GM19372 (cell line): ENCODE results near the gene DPP6.

Source experiments
- ATAC-seq: cut with Tn5 transposase; IDR thresholded peaks from one replicate; pipeline ENCODE4 v1.9.1; 2021; ENCODE audit warnings: mild to moderate bottlenecking, low read depth, moderate library complexity; ENCODE audit not compliant: unreplicated experiment

The DPP6 gene

GRCh38 chr7:154438571-154439367, 386.6 kb downstream of the DPP6 start:
- ATAC-seq = no peak

GRCh38 chr7:154440058-154440457, 387.9 kb downstream of the DPP6 start:
- no peak for ATAC-seq

- ATAC-seq = no peak
These were observed 388.5 kb downstream of the DPP6 start for GRCh38 chr7:154440651-154441050.

- ATAC-seq = no peak
These were observed 389.6 kb downstream of the DPP6 start for GRCh38 chr7:154441811-154442210.

- ATAC-seq = no peak
These were observed 390.7 kb downstream of the DPP6 start for GRCh38 chr7:154442939-154443338.

GRCh38 chr7:154450451-154450850, 398.3 kb downstream of the DPP6 start:
- no peak for ATAC-seq

GRCh38 chr7:154451480-154452457, 399.6 kb downstream of the DPP6 start:
- ATAC-seq = no peak

GRCh38 chr7:154463794-154464193, 411.6 kb downstream of the DPP6 start:
- ATAC-seq = no peak

- ATAC-seq = no peak
These were observed 417.5 kb downstream of the DPP6 start for GRCh38 chr7:154469652-154470051.

- no peak for ATAC-seq
These were observed 420.1 kb downstream of the DPP6 start for GRCh38 chr7:154472343-154472742.

GRCh38 chr7:154473360-154473759, 421.2 kb downstream of the DPP6 start:
- no peak for ATAC-seq

- ATAC-seq = no peak
These were observed 422.8 kb downstream of the DPP6 start for GRCh38 chr7:154474903-154475520.

- no peak for ATAC-seq
These were observed 423.7 kb downstream of the DPP6 start for GRCh38 chr7:154475864-154476263.

GRCh38 chr7:154480817-154481216, 428.6 kb downstream of the DPP6 start:
- ATAC-seq = no peak

- ATAC-seq = no peak
These were observed 430.7 kb downstream of the DPP6 start for GRCh38 chr7:154482863-154483262.

GRCh38 chr7:154484406-154484805, 432.2 kb downstream of the DPP6 start:
- no peak for ATAC-seq

GRCh38 chr7:154484943-154485342, 432.7 kb downstream of the DPP6 start:
- ATAC-seq = no peak

- ATAC-seq = no peak
These were observed 437.7 kb downstream of the DPP6 start for GRCh38 chr7:154489897-154490296.

GRCh38 chr7:154493594-154493993, 441.4 kb downstream of the DPP6 start:
- ATAC-seq = no peak

- ATAC-seq = no peak
These were observed 445.6 kb downstream of the DPP6 start for GRCh38 chr7:154497751-154498150.

- ATAC-seq = no peak
These were observed 451.9 kb downstream of the DPP6 start for GRCh38 chr7:154503962-154504550.
